GM12873 (cell line): ENCODE results near the gene ITGAE.

Experiments
- CTCF ChIP-seq: IDR thresholded peaks from 2 replicates; pipeline ENCODE4 v1.5.1; 2012; ENCODE audit warnings: low read depth, mild to moderate bottlenecking, moderate library complexity, low read length, control low read depth; ENCODE audit not compliant: insufficient read depth; ENCODE audit errors: missing control alignments

The ITGAE gene

GRCh38 chr17:3754066-3754457 lies 46.9 kb downstream of the ITGAE start:
- TF ChIP-seq CTCF, result no peak

- no peak for TF ChIP-seq CTCF
Observed at GRCh38 chr17:3753624-3754023, 47.4 kb downstream of the ITGAE start.

GRCh38 chr17:3751836-3752235 lies 49.2 kb downstream of the ITGAE start:
- no peak for TF ChIP-seq CTCF

GRCh38 chr17:3750926-3751325 lies 50.1 kb downstream of the ITGAE start:
- TF ChIP-seq CTCF, result no peak

- TF ChIP-seq CTCF, result no peak
Observed at GRCh38 chr17:3750296-3750695, 50.7 kb downstream of the ITGAE start.

- TF ChIP-seq CTCF, result no peak
Observed at GRCh38 chr17:3748576-3748975, 52.4 kb downstream of the ITGAE start.

- TF ChIP-seq CTCF, result no peak
Observed at GRCh38 chr17:3747805-3748204, 53.2 kb downstream of the ITGAE start.
